ENCODE results near the gene CCT7.
"Not testable (repeated sequence)": the region's sequence is repeated elsewhere in the genome, so short reads cannot be mapped to it uniquely, and the experiment has no call there.

Gene CCT7

GRCh38 chr2:73233932-73234832 is at the start of gene CCT7:
TSS of gene CCT7 (plus strand) at chr2:73234308. CDS start at chr2:73234379, 71 bp downstream.
- DNase-seq = peak; percentile 89

- no peak for DNase-seq
These were observed 48.1 kb upstream of the CCT7 start for GRCh38 chr2:73185965-73186364.

GRCh38 chr2:73187549-73187948 is 46.6 kb upstream of the CCT7 start:
- no peak for DNase-seq

- no peak for DNase-seq
These were observed 36.5 kb upstream of the CCT7 start for GRCh38 chr2:73197579-73197978.

- DNase-seq = not testable (repeated sequence)
These were observed 33.8 kb upstream of the CCT7 start for GRCh38 chr2:73200281-73200680.

GRCh38 chr2:73202156-73203054 is 31.7 kb upstream of the CCT7 start, which contains the start of gene NOTO:
TSS of gene NOTO (plus strand) at chr2:73202574. CDS start at chr2:73202667, 93 bp downstream.
- DNase-seq = no peak

- peak; percentile 50 for DNase-seq
These were observed 30.9 kb upstream of the CCT7 start for GRCh38 chr2:73203055-73203681.

GRCh38 chr2:73205611-73206010 is 28.5 kb upstream of the CCT7 start:
- DNase-seq = no peak

GRCh38 chr2:73208258-73208657 is 25.9 kb upstream of the CCT7 start:
- DNase-seq = no peak

GRCh38 chr2:73210019-73210418 is 24.1 kb upstream of the CCT7 start:
- no peak for DNase-seq

GRCh38 chr2:73210696-73211095 is 23.4 kb upstream of the CCT7 start:
- no peak for DNase-seq

GRCh38 chr2:73212098-73212447 is 22.0 kb upstream of the CCT7 start:
- DNase-seq = no peak

- peak; percentile 63 for DNase-seq
These were observed 21.5 kb upstream of the CCT7 start for GRCh38 chr2:73212448-73213176.

GRCh38 chr2:73214120-73215035 is 19.7 kb upstream of the CCT7 start, which contains the start of gene SMYD5:
TSS of gene SMYD5 (plus strand) at chr2:73214245. CDS start at chr2:73214267, 22 bp downstream.
- peak; percentile 79 for DNase-seq

GRCh38 chr2:73215254-73215653 is 18.9 kb upstream of the CCT7 start:
- no peak for DNase-seq

- no peak for DNase-seq
These were observed 16.9 kb upstream of the CCT7 start for GRCh38 chr2:73217160-73217559.

GRCh38 chr2:73217826-73218225 is 16.3 kb upstream of the CCT7 start:
- DNase-seq = no peak

- DNase-seq = no peak
These were observed 15.8 kb upstream of the CCT7 start for GRCh38 chr2:73218298-73218697.

- no peak for DNase-seq
These were observed 10.3 kb upstream of the CCT7 start for GRCh38 chr2:73223821-73224220.

- no peak for DNase-seq
These were observed 8.4 kb upstream of the CCT7 start for GRCh38 chr2:73225513-73226360.
